ENCODE data around the gene DNMBP. TPM values are rescaled to one million over a fixed set of nuclear protein-coding genes. Genes with fewer than 3 reads are reported as not detected.

Gene DNMBP, protein sequence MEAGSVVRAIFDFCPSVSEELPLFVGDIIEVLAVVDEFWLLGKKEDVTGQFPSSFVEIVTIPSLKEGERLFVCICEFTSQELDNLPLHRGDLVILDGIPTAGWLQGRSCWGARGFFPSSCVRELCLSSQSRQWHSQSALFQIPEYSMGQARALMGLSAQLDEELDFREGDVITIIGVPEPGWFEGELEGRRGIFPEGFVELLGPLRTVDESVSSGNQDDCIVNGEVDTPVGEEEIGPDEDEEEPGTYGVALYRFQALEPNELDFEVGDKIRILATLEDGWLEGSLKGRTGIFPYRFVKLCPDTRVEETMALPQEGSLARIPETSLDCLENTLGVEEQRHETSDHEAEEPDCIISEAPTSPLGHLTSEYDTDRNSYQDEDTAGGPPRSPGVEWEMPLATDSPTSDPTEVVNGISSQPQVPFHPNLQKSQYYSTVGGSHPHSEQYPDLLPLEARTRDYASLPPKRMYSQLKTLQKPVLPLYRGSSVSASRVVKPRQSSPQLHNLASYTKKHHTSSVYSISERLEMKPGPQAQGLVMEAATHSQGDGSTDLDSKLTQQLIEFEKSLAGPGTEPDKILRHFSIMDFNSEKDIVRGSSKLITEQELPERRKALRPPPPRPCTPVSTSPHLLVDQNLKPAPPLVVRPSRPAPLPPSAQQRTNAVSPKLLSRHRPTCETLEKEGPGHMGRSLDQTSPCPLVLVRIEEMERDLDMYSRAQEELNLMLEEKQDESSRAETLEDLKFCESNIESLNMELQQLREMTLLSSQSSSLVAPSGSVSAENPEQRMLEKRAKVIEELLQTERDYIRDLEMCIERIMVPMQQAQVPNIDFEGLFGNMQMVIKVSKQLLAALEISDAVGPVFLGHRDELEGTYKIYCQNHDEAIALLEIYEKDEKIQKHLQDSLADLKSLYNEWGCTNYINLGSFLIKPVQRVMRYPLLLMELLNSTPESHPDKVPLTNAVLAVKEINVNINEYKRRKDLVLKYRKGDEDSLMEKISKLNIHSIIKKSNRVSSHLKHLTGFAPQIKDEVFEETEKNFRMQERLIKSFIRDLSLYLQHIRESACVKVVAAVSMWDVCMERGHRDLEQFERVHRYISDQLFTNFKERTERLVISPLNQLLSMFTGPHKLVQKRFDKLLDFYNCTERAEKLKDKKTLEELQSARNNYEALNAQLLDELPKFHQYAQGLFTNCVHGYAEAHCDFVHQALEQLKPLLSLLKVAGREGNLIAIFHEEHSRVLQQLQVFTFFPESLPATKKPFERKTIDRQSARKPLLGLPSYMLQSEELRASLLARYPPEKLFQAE (N-terminal part only)
- total RNA-seq: 60.8 and 80.8 TPM in 2 replicates

DNA sequence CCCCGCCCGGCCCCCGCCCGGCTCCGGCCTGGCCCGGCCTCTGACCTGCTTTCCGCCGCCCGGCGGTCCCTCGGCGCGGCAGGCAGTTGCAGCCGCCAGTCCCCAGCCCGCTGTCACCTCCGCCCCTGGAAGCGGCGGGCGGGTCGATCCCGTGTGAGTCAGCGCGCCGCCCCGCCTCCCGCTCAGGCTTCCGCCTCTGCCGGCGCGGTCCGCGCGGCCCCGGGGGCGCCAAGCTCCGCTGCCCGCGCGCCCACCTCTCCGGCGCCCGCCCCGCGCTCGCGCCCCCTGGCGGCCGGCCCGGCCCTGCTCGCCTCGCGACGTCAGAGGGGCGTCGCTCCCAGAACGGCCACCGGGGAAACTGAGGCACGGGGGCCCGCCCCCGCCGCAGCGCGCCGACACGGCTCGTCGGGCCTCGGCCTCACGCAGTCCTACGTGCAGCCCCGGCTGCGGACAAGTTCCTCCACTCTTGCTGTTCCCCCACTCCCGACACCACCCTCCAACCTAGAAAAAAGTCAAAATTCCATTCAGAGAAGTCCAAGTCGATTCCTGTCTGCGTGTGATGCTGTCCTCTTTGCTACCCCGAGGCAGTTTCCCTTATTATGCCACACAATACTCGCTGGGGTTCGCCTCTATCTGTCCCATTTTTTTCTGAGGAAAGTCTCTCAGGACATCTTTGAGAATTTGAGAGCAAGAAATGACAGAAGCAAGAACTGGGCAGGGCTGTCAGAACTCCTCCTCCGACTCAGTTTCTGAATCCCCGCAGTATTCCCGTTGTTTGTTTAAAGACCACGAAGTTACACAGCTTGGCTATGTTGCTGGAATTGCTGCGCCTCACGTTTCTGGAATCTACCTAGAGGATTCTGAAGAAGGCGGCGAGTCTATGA, at the start of gene DNMBP:
Gene DNMBP (minus strand): TSS at position 155 of the 884 bp plus-strand sequence. CDS start 37,823 bp downstream, outside the sequence.

Other genes with a start within 250 kb of the DNMBP start
- 0.65 and 0.86 TPM in 2 replicates for gene ABCC2, start 227.3 kb downstream of the DNMBP start, total RNA-seq
- gene CPN1, start 71.9 kb upstream of the DNMBP start, total RNA-seq: not detected in 2 replicates
- 31.4 and 39.9 TPM in 2 replicates for gene ERLIN1, start 176.1 kb upstream of the DNMBP start, total RNA-seq
- gene CHUK, start 219.6 kb upstream of the DNMBP start, total RNA-seq: 19.3 and 26.3 TPM in 2 replicates

All from vein endothelial cell (primary cell).